ENCODE data around the gene ACKR2. TPM values are rescaled to one million over a fixed set of nuclear protein-coding genes. Genes with fewer than 3 reads are reported as not detected.

ACKR2 gene
- total RNA-seq, 1 experiment from 2014 or later: 0.23 TPM

Other genes with a start within 250 kb of the ACKR2 start
- 47.7 and 60.1 TPM in 2 replicates for gene SEC22C, start 227.5 kb upstream of the ACKR2 start, total RNA-seq (2014; rRNA removed; shearing (Covaris generic))
- gene SS18L2, start 218.6 kb upstream of the ACKR2 start, total RNA-seq (2014; rRNA removed; shearing (Covaris generic)): 27.4 and 38.1 TPM in 2 replicates
- gene NKTR, start 208.8 kb upstream of the ACKR2 start, total RNA-seq (2014; rRNA removed; shearing (Covaris generic)): 10.7 and 15.5 TPM in 2 replicates
- 2.5 and 5.7 TPM in 2 replicates for gene ZBTB47, start 155.7 kb upstream of the ACKR2 start, total RNA-seq (2014; rRNA removed; shearing (Covaris generic))
- not detected in 2 replicates for gene KLHL40, start 123.9 kb upstream of the ACKR2 start, total RNA-seq (2014; rRNA removed; shearing (Covaris generic))
- gene HHATL, start 106.6 kb upstream of the ACKR2 start, total RNA-seq (2014; rRNA removed; shearing (Covaris generic)): not detected in 2 replicates
- 0.74 and 1.5 TPM in 2 replicates for gene CCDC13, start 36.2 kb upstream of the ACKR2 start, total RNA-seq (2014; rRNA removed; shearing (Covaris generic))
- gene HIGD1A, start 5.0 kb upstream of the ACKR2 start, total RNA-seq (2014; rRNA removed; shearing (Covaris generic)): 183 and 256 TPM in 2 replicates
- not detected in 2 replicates for gene CYP8B1, start 66.4 kb downstream of the ACKR2 start, total RNA-seq (2014; rRNA removed; shearing (Covaris generic))
- 0.30 and 0.80 TPM in 2 replicates for gene ZNF662, start 96.7 kb downstream of the ACKR2 start, total RNA-seq (2014; rRNA removed; shearing (Covaris generic))
- gene GASK1A, start 169.9 kb downstream of the ACKR2 start, total RNA-seq (2014; rRNA removed; shearing (Covaris generic)): 0.11 TPM in 1 of 2 replicates, not detected in the other